IPS-18a (cell line): Measurements from ENCODE around the gene SDF4.

Experiments used
- H3K27ac ChIP-seq: one replicate; pipeline ENCODE4 v1.5.1; 2013; ENCODE audit warnings: low read length
- H3K27me3 ChIP-seq: one replicate; pipeline ENCODE4 v1.6.1; 2013; ENCODE audit warnings: mild to moderate bottlenecking, low read length; ENCODE audit not compliant: control insufficient read depth, insufficient read depth
- H3K36me3 ChIP-seq: one replicate; pipeline ENCODE4 v1.6.1; 2013; ENCODE audit warnings: low read depth, low read length; ENCODE audit not compliant: control insufficient read depth
- H3K4me1 ChIP-seq: one replicate; pipeline ENCODE4 v1.6.1; 2013; ENCODE audit warnings: low read depth, low read length; ENCODE audit not compliant: control insufficient read depth
- H3K4me3 ChIP-seq: one replicate; pipeline ENCODE4 v1.5.1; 2013; ENCODE audit warnings: low read length
- H3K9ac ChIP-seq: one replicate; pipeline ENCODE4 v1.6.1; 2013; ENCODE audit warnings: mild to moderate bottlenecking, low read length, moderate library complexity
- H3K9me3 ChIP-seq: one replicate; pipeline ENCODE4 v1.6.1; 2013; ENCODE audit warnings: low read depth, low read length; ENCODE audit not compliant: control insufficient read depth

Gene SDF4

GRCh38 chr1:1173061-1173792 is 58.6 kb downstream of the SDF4 start:
- Histone ChIP-seq H3K27ac (no peak overlapping the region), H3K9ac (no peak overlapping the region), H3K4me3 (peak overlapping the region; percentile 30), H3K36me3 (no peaks in the 10 kb centered on the region), H3K9me3 (no peaks in the 10 kb centered on the region), H3K27me3 (peaks cover 29% of the 10 kb centered on the region), H3K4me1 (peaks cover 16% of the 10 kb centered on the region)

GRCh38 chr1:1171546-1172340 is 60.1 kb downstream of the SDF4 start:
- Histone ChIP-seq H3K9ac (no peak overlapping the region), H3K4me1 (peaks cover 12% of the 10 kb centered on the region), H3K9me3 (no peaks in the 10 kb centered on the region), H3K4me3 (no peak overlapping the region), H3K27ac (no peak overlapping the region), H3K36me3 (no peaks in the 10 kb centered on the region), H3K27me3 (peaks cover 25% of the 10 kb centered on the region)

- no peaks in the 10 kb centered on the region for H3K9me3 ChIP-seq
- H3K4me1 ChIP-seq = peaks cover 9% of the 10 kb centered on the region
- H3K27ac ChIP-seq = no peak overlapping the region
- no peaks in the 10 kb centered on the region for H3K36me3 ChIP-seq
- no peak overlapping the region for H3K4me3 ChIP-seq
- H3K27me3 ChIP-seq = peaks cover 19% of the 10 kb centered on the region
- no peak overlapping the region for H3K9ac ChIP-seq
Observed at GRCh38 chr1:1171161-1171545, 60.6 kb downstream of the SDF4 start.

- H3K36me3 ChIP-seq = no peaks in the 10 kb centered on the region
- no peak overlapping the region for H3K9ac ChIP-seq
- peaks cover 12% of the 10 kb centered on the region for H3K27me3 ChIP-seq
- peaks cover 9% of the 10 kb centered on the region for H3K4me1 ChIP-seq
- H3K9me3 ChIP-seq = no peaks in the 10 kb centered on the region
- no peak overlapping the region for H3K4me3 ChIP-seq
- H3K27ac ChIP-seq = no peak overlapping the region
Observed at GRCh38 chr1:1170215-1171091, 61.3 kb downstream of the SDF4 start.

- Histone ChIP-seq H3K9ac (no peak overlapping the region), H3K27me3 (peaks cover 6% of the 10 kb centered on the region), H3K4me1 (peaks cover 14% of the 10 kb centered on the region), H3K4me3 (no peak overlapping the region), H3K36me3 (no peaks in the 10 kb centered on the region), H3K27ac (no peak overlapping the region), H3K9me3 (no peaks in the 10 kb centered on the region)
Observed at GRCh38 chr1:1169429-1170214, 62.2 kb downstream of the SDF4 start.

GRCh38 chr1:1168451-1169411 is 63.1 kb downstream of the SDF4 start:
- Histone ChIP-seq H3K9me3 (no peaks in the 10 kb centered on the region), H3K27me3 (peaks cover 3% of the 10 kb centered on the region), H3K36me3 (no peaks in the 10 kb centered on the region)

GRCh38 chr1:1167841-1168450 is 63.9 kb downstream of the SDF4 start:
- Histone ChIP-seq H3K27ac (no peak overlapping the region), H3K36me3 (no peaks in the 10 kb centered on the region), H3K4me1 (peaks cover 16% of the 10 kb centered on the region), H3K27me3 (peaks cover 3% of the 10 kb centered on the region), H3K4me3 (no peak overlapping the region), H3K9ac (no peak overlapping the region), H3K9me3 (no peaks in the 10 kb centered on the region)

More at GRCh38 chr1:1168451-1169411, 63.1 kb downstream of the SDF4 start:
- H3K4me1 ChIP-seq = peaks cover 20% of the 10 kb centered on the region
- no peak overlapping the region for H3K27ac ChIP-seq
- no peak overlapping the region for H3K9ac ChIP-seq
- no peak overlapping the region for H3K4me3 ChIP-seq

- Histone ChIP-seq H3K27ac (no peak overlapping the region), H3K4me3 (no peak overlapping the region), H3K27me3 (peaks cover 3% of the 10 kb centered on the region), H3K4me1 (peaks cover 16% of the 10 kb centered on the region), H3K36me3 (no peaks in the 10 kb centered on the region), H3K9me3 (no peaks in the 10 kb centered on the region), H3K9ac (no peak overlapping the region)
Observed at GRCh38 chr1:1167398-1167821, 64.4 kb downstream of the SDF4 start.
